ENCODE data around the gene FGGY. TPM values are rescaled to one million over a fixed set of nuclear protein-coding genes. Genes with fewer than 3 reads are reported as not detected.

The FGGY gene
- total RNA-seq, 1 donor from 2014 or later: 16.4 TPM

- no peak for DNase-seq (ENCODE audit: low read depth, low spot score)
- H3K4me3 Mint-ChIP-seq: no peak overlapping the region
- TF ChIP-seq, protein P1, sequence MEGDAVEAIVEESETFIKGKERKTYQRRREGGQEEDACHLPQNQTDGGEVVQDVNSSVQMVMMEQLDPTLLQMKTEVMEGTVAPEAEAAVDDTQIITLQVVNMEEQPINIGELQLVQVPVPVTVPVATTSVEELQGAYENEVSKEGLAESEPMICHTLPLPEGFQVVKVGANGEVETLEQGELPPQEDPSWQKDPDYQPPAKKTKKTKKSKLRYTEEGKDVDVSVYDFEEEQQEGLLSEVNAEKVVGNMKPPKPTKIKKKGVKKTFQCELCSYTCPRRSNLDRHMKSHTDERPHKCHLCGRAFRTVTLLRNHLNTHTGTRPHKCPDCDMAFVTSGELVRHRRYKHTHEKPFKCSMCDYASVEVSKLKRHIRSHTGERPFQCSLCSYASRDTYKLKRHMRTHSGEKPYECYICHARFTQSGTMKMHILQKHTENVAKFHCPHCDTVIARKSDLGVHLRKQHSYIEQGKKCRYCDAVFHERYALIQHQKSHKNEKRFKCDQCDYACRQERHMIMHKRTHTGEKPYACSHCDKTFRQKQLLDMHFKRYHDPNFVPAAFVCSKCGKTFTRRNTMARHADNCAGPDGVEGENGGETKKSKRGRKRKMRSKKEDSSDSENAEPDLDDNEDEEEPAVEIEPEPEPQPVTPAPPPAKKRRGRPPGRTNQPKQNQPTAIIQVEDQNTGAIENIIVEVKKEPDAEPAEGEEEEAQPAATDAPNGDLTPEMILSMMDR (conservative IDR thresholded peaks at IDR 0.05): no peak
- H3K27ac Mint-ChIP-seq (ENCODE audit: unreplicated experiment): peak overlapping the region; percentile 94
- peaks cover 2% of the 10 kb centered on the region for H3K9me3 Mint-ChIP-seq
- H3K27me3 Mint-ChIP-seq (ENCODE audit: low read depth): no peaks in the 10 kb centered on the region
- H3K36me3 Mint-ChIP-seq (ENCODE audit: low read depth): no peaks in the 10 kb centered on the region
- H3K4me1 Mint-ChIP-seq: peaks cover 77% of the 10 kb centered on the region
These were observed 376.1 kb downstream of the FGGY start for GRCh38 chr1:59672851-59673572.

GRCh38 chr1:59673573-59674450, 376.9 kb downstream of the FGGY start:
- no peaks in the 10 kb centered on the region for H3K27me3 Mint-ChIP-seq (ENCODE audit: low read depth)
- H3K4me1 Mint-ChIP-seq: peaks cover 81% of the 10 kb centered on the region
- peaks cover 2% of the 10 kb centered on the region for H3K9me3 Mint-ChIP-seq
- no peak for DNase-seq (ENCODE audit: low read depth, low spot score)
- H3K36me3 Mint-ChIP-seq (ENCODE audit: low read depth): no peaks in the 10 kb centered on the region
- no peak overlapping the region for H3K4me3 Mint-ChIP-seq
- H3K27ac Mint-ChIP-seq (ENCODE audit: unreplicated experiment): peak overlapping the region; percentile 57
- TF ChIP-seq, protein P1 (conservative IDR thresholded peaks at IDR 0.05): no peak

- TF ChIP-seq, protein P1 (conservative IDR thresholded peaks at IDR 0.05): no peak
- no peaks in the 10 kb centered on the region for H3K36me3 Mint-ChIP-seq (ENCODE audit: low read depth)
- no peak for DNase-seq (ENCODE audit: low read depth, low spot score)
- H3K4me1 Mint-ChIP-seq: peaks cover 79% of the 10 kb centered on the region
- H3K9me3 Mint-ChIP-seq: peaks cover 1% of the 10 kb centered on the region
- no peak overlapping the region for H3K4me3 Mint-ChIP-seq
- no peak overlapping the region for H3K27ac Mint-ChIP-seq (ENCODE audit: unreplicated experiment)
- H3K27me3 Mint-ChIP-seq (ENCODE audit: low read depth): no peaks in the 10 kb centered on the region
These were observed 377.7 kb downstream of the FGGY start for GRCh38 chr1:59674595-59674994.

GRCh38 chr1:59675936-59676335, 379.0 kb downstream of the FGGY start:
- no peaks in the 10 kb centered on the region for H3K9me3 Mint-ChIP-seq
- DNase-seq (ENCODE audit: low read depth, low spot score): no peak
- H3K4me3 Mint-ChIP-seq: no peak overlapping the region
- no peaks in the 10 kb centered on the region for H3K27me3 Mint-ChIP-seq (ENCODE audit: low read depth)
- H3K27ac Mint-ChIP-seq (ENCODE audit: unreplicated experiment): no peak overlapping the region
- H3K36me3 Mint-ChIP-seq (ENCODE audit: low read depth): no peaks in the 10 kb centered on the region
- H3K4me1 Mint-ChIP-seq: peaks cover 75% of the 10 kb centered on the region
- TF ChIP-seq, protein P1 (conservative IDR thresholded peaks at IDR 0.05): no peak

GRCh38 chr1:59678040-59678439, 381.1 kb downstream of the FGGY start:
- peak overlapping the region; percentile 1 for H3K27ac Mint-ChIP-seq (ENCODE audit: unreplicated experiment)
- H3K4me1 Mint-ChIP-seq: peaks cover 79% of the 10 kb centered on the region
- H3K4me3 Mint-ChIP-seq: peak overlapping the region; percentile 14

More at GRCh38 chr1:59678040-59678439, 381.1 kb downstream of the FGGY start:
- no peak for DNase-seq (ENCODE audit: low read depth, low spot score)
- Mint-ChIP-seq H3K9me3 (no peaks in the 10 kb centered on the region), H3K36me3 (ENCODE audit: low read depth) (no peaks in the 10 kb centered on the region), H3K27me3 (ENCODE audit: low read depth) (no peaks in the 10 kb centered on the region)
- TF ChIP-seq, protein P1 (conservative IDR thresholded peaks at IDR 0.05): no peak

Measured in neural crest cell (in vitro differentiated cells).